HCT116 (cell line): ENCODE measurements around the gene BRD4. TPM values are rescaled to one million over a fixed set of nuclear protein-coding genes. Genes with fewer than 3 reads are reported as not detected.

Experiments used
- ATAC-seq: fragments of 200-7000 bp; cut with Tn5 transposase; 2 replicates; pipeline ENCODE4 v1.9.1; 2020; ENCODE audit warnings: mild to moderate bottlenecking, moderate library complexity
- BruUV-seq: library from RNA; stranded (reverse); fragments of 400-500 nt; replicated peaks from 2 replicates; lab custom pipeline; 2021; lab: Mats Ljungman, UMichigan
- CTCF ChIA-PET: fragments of 300-600 bp; sonication (Branson Sonifier 250); formaldehyde crosslinking; loops from one replicate; lab custom pipeline; 2021; ENCODE audit warnings: antibody characterized with exemption; lab: Charles Lee
- POLR2A ChIA-PET: fragments of 300-600, 350-600 bp; sonication (Branson Sonifier 250); formaldehyde crosslinking; loops from one replicate; lab custom pipeline; 2021; ENCODE audit warnings: antibody characterized with exemption; lab: Charles Lee
- RAD21 ChIA-PET, 2 experiments: fragments of 300-600 bp; sonication (Branson Sonifier 250); formaldehyde crosslinking; loops; one replicate each; lab custom pipeline; 2023; ENCODE audit warnings: low total read pairs in 2 of 2; ENCODE audit not compliant: uncharacterized antibody in 2 of 2, unreplicated experiment in 2 of 2, low non-redundant PET in 1 of 2; lab: Charles Lee
- DNase-seq: peaks from one replicate; pipeline ENCODE4 v3.0.0-alpha.2; 2010; ENCODE audit warnings: low read depth, low spot score
- H2AFZ ChIP-seq: fragments of 200-600 bp; shearing (Covaris generic), sonication (generic); 2 replicates; pipeline ENCODE4 v1.6.1; 2017; ENCODE audit warnings: low read depth, mixed run types, mixed read lengths, antibody characterized with exemption, low read length; ENCODE audit not compliant: poor library complexity, severe bottlenecking
- H3K27ac ChIP-seq: 2 replicates; pipeline ENCODE4 v1.5.1; 2012; ENCODE audit warnings: low read depth, low read length
- H3K27me3 ChIP-seq: fragments of 200-600 bp; sonication (generic); 2 replicates; pipeline ENCODE4 v1.6.1; 2016; ENCODE audit warnings: mixed run types, low read length, mixed read lengths; ENCODE audit not compliant: insufficient read depth
- H3K36me3 ChIP-seq, 2 experiments: fragments of 200-500 bp in 1 of 2; fragments of 200-600 bp in 1 of 2; sonication (Bioruptor generic) in 1 of 2; sonication (generic) in 1 of 2; 2 replicates each; pipeline versions ENCODE4 v1.5.1 to v1.6.1; 2014 to 2016; ENCODE audit warnings: low read length in 2 of 2, inconsistent platforms in 1 of 2, mixed read lengths in 1 of 2, mixed run types in 1 of 2; ENCODE audit not compliant: insufficient read depth in 2 of 2, control insufficient read depth in 1 of 2
- H3K4me1 ChIP-seq, 2 experiments: fragments of 200-600 bp in 1 of 2; sonication (generic) in 1 of 2; 2 replicates each; pipeline versions ENCODE4 v1.5.1 to v1.6.1; 2012 to 2017; ENCODE audit warnings: low read length in 2 of 2, inconsistent platforms in 1 of 2, mild to moderate bottlenecking in 1 of 2, mixed read lengths in 1 of 2, mixed run types in 1 of 2, moderate library complexity in 1 of 2; ENCODE audit not compliant: insufficient read depth in 2 of 2, control insufficient read depth in 1 of 2
- H3K4me2 ChIP-seq: fragments of 200-600 bp; sonication (generic); 2 replicates; pipeline ENCODE4 v1.6.1; 2017; ENCODE audit warnings: mixed run types, low read length, mixed read lengths
- H3K4me3 ChIP-seq, 2 experiments: fragments of 200-600 bp in 1 of 2; sonication (generic) in 1 of 2; replicated peaks in 1 of 2; 2 replicates each; pipeline ENCODE4 v1.5.1; 2011 to 2016; ENCODE audit warnings: low read length in 2 of 2, control low read depth in 1 of 2, low read depth in 1 of 2, mild to moderate bottlenecking in 1 of 2, mixed read lengths in 1 of 2, mixed run types in 1 of 2
- H3K79me2 ChIP-seq: fragments of 200-600 bp; sonication (generic); 2 replicates; pipeline ENCODE4 v1.6.1; 2017; ENCODE audit warnings: mild to moderate bottlenecking, mixed run types, low read length, moderate library complexity, mixed read lengths; ENCODE audit not compliant: insufficient read depth
- H3K9ac ChIP-seq: fragments of 200-600 bp; sonication (generic); 2 replicates; pipeline ENCODE4 v1.6.1; 2016; ENCODE audit warnings: low read length, mixed read lengths
- H3K9me2 ChIP-seq: fragments of 200-600 bp; sonication (generic), shearing (Covaris generic); 2 replicates; pipeline ENCODE4 v1.6.1; 2017; ENCODE audit warnings: mixed run types, mild to moderate bottlenecking, moderate library complexity; ENCODE audit not compliant: insufficient read depth
- H3K9me3 ChIP-seq, 2 experiments: fragments of 200-500 bp in 1 of 2; fragments of 200-600 bp in 1 of 2; sonication (Bioruptor generic) in 1 of 2; sonication (generic) in 1 of 2; 2 replicates each; pipeline ENCODE4 v1.6.1; 2014 to 2017; ENCODE audit warnings: low read length in 2 of 2, mixed read lengths in 2 of 2, inconsistent platforms in 1 of 2, low read depth in 1 of 2, mild to moderate bottlenecking in 1 of 2, mixed run types in 1 of 2, moderate library complexity in 1 of 2; ENCODE audit not compliant: control insufficient read depth in 1 of 2, insufficient read depth in 1 of 2
- H4K20me1 ChIP-seq: fragments of 200-600 bp; sonication (generic), shearing (Covaris generic); 2 replicates; pipeline ENCODE4 v1.6.1; 2017; ENCODE audit warnings: mixed run types, mild to moderate bottlenecking, moderate library complexity; ENCODE audit not compliant: insufficient read depth
- ATF3 ChIP-seq: IDR thresholded peaks from 2 replicates; pipeline ENCODE4 v1.6.1; 2012
- CBX3 ChIP-seq: IDR thresholded peaks from 2 replicates; pipeline ENCODE4 v1.6.1; 2012; ENCODE audit warnings: low read depth
- CEBPB ChIP-seq: IDR thresholded peaks from 2 replicates; pipeline ENCODE4 v1.6.1; 2012; ENCODE audit warnings: low read depth
- CTCF ChIP-seq, 3 experiments: fragments of 200-600 bp in 1 of 3; sonication (generic) in 1 of 3; IDR thresholded peaks in 2 of 3; conservative IDR thresholded peaks in 1 of 3; 2 replicates each; pipeline ENCODE4 v1.5.1; 2012 to 2017; ENCODE audit warnings: low read depth in 2 of 3, low read length in 2 of 3, antibody characterized with exemption in 1 of 3, borderline replicate concordance in 1 of 3, control low read depth in 1 of 3, mild to moderate bottlenecking in 1 of 3, mixed read lengths in 1 of 3, mixed run types in 1 of 3, moderate library complexity in 1 of 3; ENCODE audit not compliant: insufficient read depth in 1 of 3
- EGR1 ChIP-seq: IDR thresholded peaks from 2 replicates; pipeline ENCODE4 v1.6.1; 2012; ENCODE audit warnings: low read depth
- ELF1 ChIP-seq: IDR thresholded peaks from 2 replicates; pipeline ENCODE4 v1.6.1; 2012; ENCODE audit warnings: low read depth, borderline replicate concordance
- EZH2 ChIP-seq: fragments of 200-600 bp; sonication (generic); IDR thresholded peaks from 2 replicates; pipeline ENCODE4 v1.6.1; 2017; ENCODE audit warnings: antibody characterized with exemption, mixed run types
- FOSL1 ChIP-seq: IDR thresholded peaks from 2 replicates; pipeline ENCODE4 v1.6.1; 2012; ENCODE audit warnings: low read depth
- JUND ChIP-seq: IDR thresholded peaks from 2 replicates; pipeline ENCODE4 v1.6.1; 2012
- MAX ChIP-seq: IDR thresholded peaks from 2 replicates; pipeline ENCODE4 v1.6.1; 2012
- POLR2A ChIP-seq: IDR thresholded peaks from 2 replicates; pipeline ENCODE4 v1.7.0; 2011; ENCODE audit warnings: borderline replicate concordance; ENCODE audit not compliant: insufficient read depth, insufficient read length; ENCODE audit errors: extremely low read depth
- POLR2AphosphoS5 ChIP-seq: IDR thresholded peaks from 2 replicates; pipeline ENCODE4 v1.6.1; 2011; ENCODE audit warnings: mild to moderate bottlenecking, low read depth, low read length, moderate library complexity
- RAD21 ChIP-seq: IDR thresholded peaks from 2 replicates; pipeline ENCODE4 v1.6.1; 2012; ENCODE audit warnings: low read depth, mild to moderate bottlenecking
- REST ChIP-seq: IDR thresholded peaks from 2 replicates; pipeline ENCODE4 v1.6.1; 2012; ENCODE audit warnings: low read depth
- SIN3A ChIP-seq: IDR thresholded peaks from 2 replicates; pipeline ENCODE4 v1.6.1; 2012; ENCODE audit warnings: low read depth
- SRF ChIP-seq: IDR thresholded peaks from 2 replicates; pipeline ENCODE4 v1.6.1; 2012; ENCODE audit warnings: low read depth
- ZBTB33 ChIP-seq: IDR thresholded peaks from 2 replicates; pipeline ENCODE4 v1.6.1; 2011; ENCODE audit warnings: mild to moderate bottlenecking, low read length, moderate library complexity; ENCODE audit not compliant: insufficient replicate concordance; ENCODE audit errors: extremely low read depth
- ZFX ChIP-seq: fragments of 450-650 bp; IDR thresholded peaks from 2 replicates; pipeline ENCODE4 v1.6.1; 2017
- intact Hi-C: fragments of 100-400 bp; cut with micrococcal nuclease; formaldehyde crosslinking; loops from 2 replicates; pipeline ENCODE4 v1.10.0; 2022
- total RNA-seq: library from RNA; stranded (reverse); gene quantifications from one replicate; pipeline ENCODE4 v1.2.1, GENCODE V29; 2021; ENCODE audit not compliant: unreplicated experiment

Gene BRD4
- total RNA-seq, 1 experiment from 2014 or later: 52.9 TPM

- Histone ChIP-seq H3K9me3 (no peaks in the 10 kb centered on the region), H3K4me2 (no peak overlapping the region), H3K4me1 (no peaks in the 10 kb centered on the region), H3K36me3 (peaks cover 0 to 4% of the 10 kb centered on the region in 2 experiments; a peak in 1 of 4 replicates), H3K79me2 (no peaks in the 10 kb centered on the region), H3K27ac (no peak overlapping the region), H3K4me3 (no peak overlapping the region), H3K9ac (no peak overlapping the region), H2AFZ (no peak overlapping the region), H3K9me2 (no peaks in the 10 kb centered on the region), H4K20me1 (no peaks in the 10 kb centered on the region), H3K27me3 (no peaks in the 10 kb centered on the region)
- TF ChIP-seq CEBPB (no peak), POLR2AphosphoS5 (no peak), ATF3 (no peak), MAX (no peak), EGR1 (no peak), CTCF (IDR thresholded peaks at IDR 0.05 in 2 of 3, conservative IDR thresholded peaks at IDR 0.05 in 1 of 3; ENCODE audit: borderline replicate concordance in 1 of 3, insufficient read depth in 1 of 3, low read depth in 2 of 3, low read length in 2 of 3) (no peak), REST (no peak), ZFX (no peak), SIN3A (no peak), ZBTB33 (no peak), POLR2A (no peak), RAD21 (no peak), CBX3 (no peak), SRF (no peak), ELF1 (no peak), FOSL1 (no peak), EZH2 (no peak), JUND (no peak)
- intact Hi-C loops: no loop called here
- ATAC-seq (no peak), DNase-seq (no peak)
- ChIA-PET RAD21 (no interaction called here), POLR2A (no interaction called here), CTCF (no interaction called here)
- no TSS peak for BruUV-seq
Measured at GRCh38 chr19:15239337-15239949, 92.9 kb downstream of the BRD4 start.
